Measurements from ENCODE around the gene RGMB.

The RGMB gene

GRCh38 chr5:98839469-98840383 lies 66.3 kb downstream of the RGMB start:
- DNase-seq = no peak

DNA sequence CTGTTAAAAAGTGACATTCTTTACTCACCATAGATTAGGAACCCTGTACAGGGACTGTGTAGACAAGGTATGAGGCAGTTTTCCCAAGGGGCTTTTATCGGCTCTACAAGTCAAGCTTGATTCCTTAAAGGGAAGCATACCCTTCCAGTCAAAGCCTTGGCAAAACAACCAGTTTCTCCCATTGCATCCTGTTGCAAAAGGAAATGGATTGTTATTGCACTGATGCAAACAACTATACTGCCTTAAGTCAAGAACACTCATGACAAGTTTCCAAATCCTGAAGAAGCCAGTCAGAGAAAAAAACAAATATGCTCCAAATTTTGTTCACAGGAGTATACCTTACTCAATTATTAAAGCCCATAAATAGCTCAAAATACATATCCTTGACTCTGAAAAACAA lies 67.5 kb downstream of the RGMB start:
- no peak for DNase-seq

GRCh38 chr5:98843481-98843880 lies 70.0 kb downstream of the RGMB start:
- DNase-seq = no peak

DNA sequence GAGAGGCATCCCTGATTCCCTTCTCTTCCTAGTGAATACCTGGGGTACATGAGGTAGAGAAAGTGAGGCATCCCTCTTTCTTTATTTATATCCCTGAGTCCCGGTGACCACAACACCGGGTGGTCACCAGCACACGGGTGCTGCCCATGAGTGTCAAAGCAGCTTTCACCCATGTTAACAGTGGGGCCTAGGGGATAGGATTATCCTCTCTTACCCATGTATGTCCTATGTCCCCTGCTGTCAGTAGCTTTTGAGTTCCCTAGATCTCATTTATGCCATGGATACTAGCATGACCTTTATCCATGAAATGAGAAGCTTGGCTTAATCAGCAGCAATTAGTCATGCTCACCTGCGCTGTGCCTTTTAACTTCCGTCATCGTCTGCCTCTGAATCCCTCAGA lies 71.4 kb downstream of the RGMB start:
- no peak for DNase-seq

DNA sequence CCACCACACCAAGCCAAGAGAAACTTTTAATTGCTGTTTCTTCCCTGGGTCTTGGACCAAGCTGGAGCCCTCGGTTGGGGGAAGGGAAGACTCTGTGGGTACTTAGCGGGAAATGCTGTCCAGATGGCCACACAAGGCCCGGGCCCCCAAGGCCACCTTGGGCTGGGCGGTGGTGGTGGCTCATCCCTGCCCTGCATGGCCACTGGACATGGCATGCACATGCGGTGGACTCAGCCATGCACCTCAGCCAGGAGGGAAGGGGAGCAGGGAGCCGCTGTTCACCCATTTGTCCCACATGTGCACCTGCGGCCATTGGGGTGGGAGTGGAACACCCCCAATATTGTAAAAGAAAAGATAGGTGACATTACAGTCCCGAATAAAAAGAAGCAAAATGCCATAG lies 72.4 kb downstream of the RGMB start:
- DNase-seq = no peak

All from NCI-H1436 (cell line).